PC-3 (cell line): ENCODE results near the gene TDRD5.

Experiments used
- EZH2 ChIP-seq: fragments of 300-600 bp; sonication (generic); IDR thresholded peaks from one replicate; pipeline ENCODE4 v1.6.1; 2017; ENCODE audit warnings: antibody characterized with exemption, mild to moderate bottlenecking, low read length; ENCODE audit not compliant: unreplicated experiment
- EZH2phosphoT487 ChIP-seq: fragments of 300-600 bp; sonication (generic); IDR thresholded peaks from 2 replicates; pipeline ENCODE4 v1.6.1; 2018; ENCODE audit warnings: mild to moderate bottlenecking, antibody characterized with exemption, low read length, borderline replicate concordance
- TF ChIP-seq, protein P1 (sequence below): fragments of 300-600 bp; sonication (generic); conservative IDR thresholded peaks from 2 replicates; pipeline ENCODE4 v1.5.1; 2017; ENCODE audit warnings: antibody characterized with exemption, low read depth, mild to moderate bottlenecking, low read length

DNA sequence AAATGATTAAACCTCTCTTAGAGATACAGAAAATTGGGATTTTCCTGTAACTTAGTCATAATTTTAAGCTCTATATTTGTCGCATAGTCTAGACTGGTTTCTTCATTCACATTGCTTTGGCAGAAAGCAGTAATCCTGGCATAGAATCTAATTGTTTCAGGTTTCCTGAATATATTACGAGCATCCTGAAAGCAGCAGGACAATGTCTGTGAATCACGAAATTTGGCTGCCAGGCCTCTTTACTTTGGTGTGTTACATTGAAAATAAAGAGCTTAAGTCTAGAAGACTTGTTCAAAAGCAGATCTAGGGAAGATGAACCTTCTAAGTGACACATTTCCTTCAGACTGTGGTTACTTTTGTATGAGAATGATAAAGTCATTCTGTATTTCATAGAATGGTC, 72.2 kb downstream of the TDRD5 start:
- TF ChIP-seq, protein P1, sequence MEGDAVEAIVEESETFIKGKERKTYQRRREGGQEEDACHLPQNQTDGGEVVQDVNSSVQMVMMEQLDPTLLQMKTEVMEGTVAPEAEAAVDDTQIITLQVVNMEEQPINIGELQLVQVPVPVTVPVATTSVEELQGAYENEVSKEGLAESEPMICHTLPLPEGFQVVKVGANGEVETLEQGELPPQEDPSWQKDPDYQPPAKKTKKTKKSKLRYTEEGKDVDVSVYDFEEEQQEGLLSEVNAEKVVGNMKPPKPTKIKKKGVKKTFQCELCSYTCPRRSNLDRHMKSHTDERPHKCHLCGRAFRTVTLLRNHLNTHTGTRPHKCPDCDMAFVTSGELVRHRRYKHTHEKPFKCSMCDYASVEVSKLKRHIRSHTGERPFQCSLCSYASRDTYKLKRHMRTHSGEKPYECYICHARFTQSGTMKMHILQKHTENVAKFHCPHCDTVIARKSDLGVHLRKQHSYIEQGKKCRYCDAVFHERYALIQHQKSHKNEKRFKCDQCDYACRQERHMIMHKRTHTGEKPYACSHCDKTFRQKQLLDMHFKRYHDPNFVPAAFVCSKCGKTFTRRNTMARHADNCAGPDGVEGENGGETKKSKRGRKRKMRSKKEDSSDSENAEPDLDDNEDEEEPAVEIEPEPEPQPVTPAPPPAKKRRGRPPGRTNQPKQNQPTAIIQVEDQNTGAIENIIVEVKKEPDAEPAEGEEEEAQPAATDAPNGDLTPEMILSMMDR, result no peak
- TF ChIP-seq EZH2 (no peak), EZH2phosphoT487 (no peak)
